ENCODE data around the gene HIPK1.

The HIPK1 gene

DNA sequence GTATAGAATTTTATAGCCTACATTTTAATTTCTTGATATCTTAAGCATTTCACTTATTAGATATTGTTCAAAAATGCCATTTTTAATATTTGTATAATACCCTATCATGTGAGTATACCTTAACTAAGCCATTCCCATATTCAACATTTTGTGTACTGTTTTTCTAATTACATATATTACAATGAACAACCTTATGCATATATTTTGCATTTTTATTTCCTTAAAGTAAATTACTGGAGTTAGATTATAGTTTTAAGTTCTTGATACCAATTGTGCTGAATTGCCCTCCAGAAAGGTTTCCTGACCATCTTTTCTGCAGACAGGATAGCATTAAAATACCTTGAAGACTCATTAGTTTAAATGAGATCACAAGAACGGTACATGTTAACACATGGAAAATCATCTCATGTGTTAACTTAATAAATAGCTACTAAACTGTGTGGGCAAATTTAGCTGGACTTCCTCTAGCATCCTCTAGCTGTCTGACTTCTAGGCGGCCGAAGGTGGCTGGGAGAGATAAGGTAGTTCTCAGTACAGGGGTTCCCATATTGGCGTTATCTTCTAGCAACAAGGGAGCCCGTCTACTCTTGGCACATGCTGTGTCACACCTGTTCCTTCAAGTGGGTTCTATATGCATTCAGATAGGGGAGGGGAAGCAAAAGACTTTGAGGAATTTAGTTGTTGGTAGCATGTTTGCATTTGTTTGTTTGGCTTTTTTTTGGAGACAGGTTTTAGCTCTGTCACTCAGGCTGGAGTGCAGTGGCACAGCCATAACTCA lies 15.0 kb upstream of the HIPK1 start:
- ATAC-seq = no peak
- DNase-seq = no peak

DNA sequence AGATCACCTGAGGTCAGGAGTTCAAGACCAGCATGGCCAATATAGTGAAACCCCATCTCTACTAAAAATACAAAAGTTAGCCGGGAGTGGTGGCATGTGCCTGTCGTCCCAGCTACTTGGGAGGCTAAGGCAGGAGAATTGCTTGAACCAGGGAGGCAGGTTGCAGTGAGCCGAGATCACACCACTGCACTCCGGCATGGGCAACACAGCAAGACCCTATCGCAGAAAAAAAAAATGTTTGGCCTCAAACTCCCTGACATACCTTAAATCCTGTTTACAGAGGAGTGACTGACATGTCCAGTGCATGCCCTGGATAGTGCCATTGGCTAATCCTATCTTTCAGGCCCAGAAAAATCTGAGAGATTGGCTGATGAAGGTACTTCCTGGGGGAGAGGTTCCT lies 12.2 kb upstream of the HIPK1 start:
- no peak for DNase-seq
- no peak for ATAC-seq

DNA sequence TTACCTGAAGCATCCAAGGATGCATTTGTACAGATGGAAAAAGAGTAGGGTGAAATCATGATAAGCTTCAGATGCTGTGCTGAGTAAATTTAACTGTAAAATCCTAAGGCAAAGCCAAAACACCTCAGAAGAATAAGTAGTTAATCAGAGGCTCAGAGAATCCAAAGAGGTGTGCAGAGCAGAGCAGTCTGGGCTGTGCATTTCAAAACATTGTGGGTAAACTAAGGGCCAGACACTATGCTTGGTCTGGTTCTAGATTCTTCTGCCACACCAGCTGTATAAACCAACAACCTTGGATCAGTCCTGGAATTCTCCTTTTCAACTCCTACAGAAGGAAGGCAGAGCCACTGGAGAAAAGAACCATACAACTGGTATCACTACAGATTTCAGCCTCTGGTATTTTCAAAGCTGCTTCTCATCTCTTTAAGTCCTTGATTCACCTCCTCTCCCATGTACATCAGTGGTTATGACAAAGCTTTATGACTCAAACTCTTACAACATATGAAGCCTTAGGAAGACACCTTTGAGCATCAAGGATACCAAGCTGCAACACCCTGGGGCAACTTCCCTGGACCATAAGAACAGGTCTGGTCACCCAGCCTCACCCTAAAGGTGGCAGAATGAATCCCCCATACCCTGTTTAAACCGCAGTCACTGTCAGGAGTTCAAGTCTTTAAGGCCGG lies 11.6 kb upstream of the HIPK1 start:
- DNase-seq (no peak), ATAC-seq (peak; percentile 77)

DNA sequence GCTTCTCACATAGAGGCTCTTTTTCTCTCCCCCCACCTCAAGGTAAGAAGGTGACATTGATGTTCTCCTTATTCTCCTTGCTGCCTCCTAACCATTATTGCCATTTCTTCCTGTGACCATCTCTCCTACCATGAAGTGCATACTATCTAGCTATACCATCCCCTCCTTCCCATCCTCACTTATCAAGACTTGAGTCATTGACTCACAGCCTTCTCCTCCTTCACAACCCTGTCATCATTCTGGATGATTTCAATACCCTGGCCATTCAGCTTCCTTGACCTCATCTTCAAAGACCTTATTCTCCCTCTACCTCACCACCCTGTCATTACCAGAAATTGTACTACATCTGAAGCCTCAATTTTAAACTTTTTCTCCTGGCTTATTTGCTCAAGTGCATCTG lies 10.9 kb upstream of the HIPK1 start:
- ATAC-seq = no peak
- no peak for DNase-seq

- no peak for DNase-seq
- ATAC-seq = no peak
Measured at GRCh38 chr1:113922957-113923356, 6.2 kb upstream of the HIPK1 start.

GRCh38 chr1:113924473-113924872 lies 4.7 kb upstream of the HIPK1 start:
- ATAC-seq (no peak), DNase-seq (no peak)

GRCh38 chr1:113928187-113928930 lies 765 bp upstream of the HIPK1 start:
- DNase-seq = no peak
- no peak for ATAC-seq

DNA sequence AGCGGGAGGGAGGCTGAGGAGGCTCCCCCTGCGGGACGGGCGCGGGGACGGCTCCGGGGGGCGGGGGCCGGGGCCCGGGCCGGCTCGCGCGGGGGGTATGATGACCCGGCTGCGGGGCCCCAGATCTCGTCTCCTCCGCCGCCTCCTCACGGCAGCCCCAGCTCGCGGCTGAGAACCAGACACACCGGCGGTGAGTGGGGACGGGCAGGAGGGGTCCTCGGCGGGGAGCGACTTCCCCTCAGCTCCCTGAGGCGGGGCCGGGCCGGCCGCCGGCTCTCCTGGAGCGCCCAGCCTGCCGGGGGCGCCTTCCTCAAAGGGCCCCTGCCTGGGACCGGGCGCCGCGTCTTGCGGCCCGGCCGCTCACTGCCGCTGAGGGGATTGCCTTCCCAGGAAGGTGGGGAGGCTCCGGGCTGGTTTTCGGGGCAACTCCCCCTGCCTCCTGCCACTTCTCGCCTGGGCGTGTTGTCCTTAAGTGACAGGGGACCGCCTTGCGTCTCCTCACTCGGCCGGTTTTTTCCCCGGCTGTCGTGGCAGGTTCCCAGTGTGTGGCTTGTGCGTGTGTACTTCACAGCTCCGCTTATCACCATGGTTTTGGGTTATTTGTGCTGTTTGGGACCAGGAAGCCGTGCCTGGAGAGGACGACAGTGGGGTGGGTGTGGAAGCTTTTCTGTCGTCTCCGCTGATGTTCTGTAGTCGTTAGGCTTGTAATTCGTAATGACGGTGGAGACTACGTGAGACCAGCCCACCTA lies 800 bp downstream of the HIPK1 start:
- peak; percentile 38 for ATAC-seq

GRCh38 chr1:113930499-113931161 lies 1.5 kb downstream of the HIPK1 start:
- DNase-seq = peak; percentile 72
- peak; percentile 71 for ATAC-seq

More for the DNA sequence above, 800 bp downstream of the HIPK1 start:
- peak; percentile 70 for DNase-seq

- ATAC-seq = no peak
Measured at GRCh38 chr1:113931451-113931851, 2.3 kb downstream of the HIPK1 start.

GRCh38 chr1:113934006-113934405 lies 4.9 kb downstream of the HIPK1 start:
- ATAC-seq (no peak), DNase-seq (no peak)

More at GRCh38 chr1:113931451-113931851, 2.3 kb downstream of the HIPK1 start:
- no peak for DNase-seq

GRCh38 chr1:113934511-113935055 lies 5.5 kb downstream of the HIPK1 start:
- DNase-seq (no peak), ATAC-seq (no peak)

DNA sequence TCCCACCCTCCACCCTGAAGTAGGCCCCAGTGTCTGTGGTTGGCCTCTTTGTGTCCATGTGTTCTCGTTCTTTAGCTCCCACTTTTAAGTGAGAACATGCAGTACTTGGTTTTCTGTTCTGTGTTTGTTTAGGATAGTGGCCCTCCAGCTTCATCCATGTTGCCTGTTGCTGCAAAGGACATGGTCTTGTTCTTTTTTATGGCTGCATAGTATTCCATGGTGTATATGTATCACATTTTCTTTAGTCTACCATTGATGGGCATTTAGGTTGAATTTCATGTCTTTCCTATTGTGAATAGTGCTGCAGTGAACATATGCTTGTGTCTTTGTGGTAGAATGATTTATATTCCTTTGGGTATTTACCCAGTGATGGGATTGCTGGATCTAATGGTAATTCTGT lies 6.1 kb downstream of the HIPK1 start:
- DNase-seq (no peak), ATAC-seq (no peak)

DNA sequence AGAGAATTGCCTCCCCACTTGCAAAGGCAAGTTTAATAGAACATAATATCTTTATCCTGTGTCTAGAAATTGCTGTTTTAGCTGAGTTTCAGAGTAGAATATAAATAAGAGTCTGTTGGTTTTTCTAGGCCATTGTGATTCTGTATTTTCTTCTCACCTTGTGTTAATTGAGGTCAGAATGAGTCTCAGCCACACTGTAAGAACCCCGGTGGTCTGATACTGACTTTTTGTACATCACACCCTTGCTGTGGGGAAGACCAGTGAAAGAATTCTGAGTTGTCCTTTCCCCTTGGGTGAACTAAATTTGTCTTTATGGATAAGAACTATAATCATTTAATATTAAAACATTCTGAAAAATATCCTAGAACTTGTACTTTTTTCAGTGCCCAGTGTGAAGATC lies 6.8 kb downstream of the HIPK1 start:
- ATAC-seq (peak; percentile 30), DNase-seq (no peak)

DNA sequence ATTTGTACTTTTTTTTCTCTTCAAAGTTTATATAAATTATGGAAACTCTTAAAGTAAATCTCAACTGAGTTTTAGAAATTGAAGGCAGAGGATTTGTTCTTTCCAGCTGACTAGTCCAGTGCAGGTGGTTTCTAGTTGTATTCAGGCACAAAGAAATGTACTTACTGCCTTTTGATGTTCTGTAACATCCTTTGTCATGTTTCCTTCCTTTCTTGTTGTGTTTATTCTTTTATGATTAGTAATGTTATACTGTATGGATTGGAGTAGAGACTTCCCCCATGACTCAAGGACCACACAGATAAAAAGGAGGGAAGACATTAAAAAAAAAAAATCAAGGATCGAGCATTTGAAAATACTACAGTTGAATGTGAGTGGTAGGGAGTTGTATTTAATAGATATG lies 8.0 kb downstream of the HIPK1 start:
- ATAC-seq (no peak), DNase-seq (no peak)

DNA sequence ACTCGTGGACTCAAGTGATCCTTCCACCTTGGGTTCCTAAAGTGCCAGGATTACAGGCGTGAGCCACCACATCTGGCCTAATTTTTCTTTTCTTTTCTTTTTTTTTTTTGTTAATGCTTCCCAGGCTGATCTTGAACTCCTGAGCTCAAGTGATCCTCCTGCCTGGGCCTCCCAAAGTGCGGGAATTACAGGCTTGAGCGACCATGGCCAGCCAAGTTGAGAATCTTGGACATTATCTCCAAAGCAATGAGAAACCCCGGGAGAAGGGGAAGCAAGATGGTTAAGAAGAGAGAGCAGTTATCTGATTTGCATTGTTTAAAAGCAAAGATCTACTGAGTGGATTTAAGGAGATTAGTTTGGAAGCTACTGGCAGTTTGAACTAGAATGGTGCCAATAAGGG lies 9.1 kb downstream of the HIPK1 start:
- ATAC-seq = no peak
- no peak for DNase-seq

GRCh38 chr1:113940365-113941244 lies 11.5 kb downstream of the HIPK1 start:
- ATAC-seq = peak; percentile 78

DNA sequence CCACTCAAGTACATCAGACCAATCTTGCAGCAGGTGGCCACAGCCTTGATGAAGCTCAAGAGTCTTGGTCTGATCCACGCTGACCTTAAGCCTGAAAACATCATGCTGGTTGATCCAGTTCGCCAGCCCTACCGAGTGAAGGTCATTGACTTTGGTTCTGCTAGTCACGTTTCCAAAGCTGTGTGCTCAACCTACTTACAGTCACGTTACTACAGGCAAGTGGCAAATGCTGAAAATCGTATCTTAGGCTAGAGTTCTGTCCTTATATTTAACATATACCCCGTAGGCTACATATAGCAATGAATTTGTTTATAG lies 12.1 kb downstream of the HIPK1 start:
- DNase-seq (no peak), ATAC-seq (peak; percentile 22)

More at GRCh38 chr1:113940365-113941244, 11.5 kb downstream of the HIPK1 start:
- peak; percentile 69 for DNase-seq

DNA sequence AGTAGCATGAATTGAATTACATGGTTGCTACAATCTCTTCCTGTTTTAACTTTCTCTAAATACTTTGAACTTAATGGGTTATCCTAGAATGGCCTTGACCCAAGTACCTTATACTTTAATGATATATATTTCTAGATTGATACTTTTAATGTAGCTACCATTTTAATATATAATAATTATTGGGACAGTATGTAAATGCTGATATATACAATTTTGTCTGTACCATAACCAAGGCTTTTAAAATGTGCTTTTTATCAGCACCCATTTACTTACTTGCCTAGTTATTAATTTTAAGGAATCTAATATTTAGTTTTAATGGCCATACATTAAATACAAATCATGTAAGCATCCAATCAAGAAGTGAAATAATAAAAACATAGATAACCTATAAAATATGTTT lies 13.4 kb downstream of the HIPK1 start:
- ATAC-seq = no peak
- no peak for DNase-seq

GRCh38 chr1:113943028-113943811 lies 14.1 kb downstream of the HIPK1 start:
- ATAC-seq = no peak

More at GRCh38 chr1:113943028-113943811, 14.1 kb downstream of the HIPK1 start:
- no peak for DNase-seq
